IMR-90 (cell line): Measurements from ENCODE around the gene HMGA1. TPM values are rescaled to one million over a fixed set of nuclear protein-coding genes. Genes with fewer than 3 reads are reported as not detected.
A peak's percentile ranks its signal among the peaks of the same experiment; 100 is the strongest.

ENCODE experiments used
- ATAC-seq: fragments of 200-7000 bp; cut with Tn5 transposase; 2 replicates; pipeline ENCODE4 v1.9.1; 2020; ENCODE audit warnings: low read depth, mild to moderate bottlenecking, moderate library complexity
- BruUV-seq: library from RNA; stranded (reverse); fragments of 400-500 nt; replicated peaks from 2 replicates; lab custom pipeline; 2021; lab: Mats Ljungman, UMichigan
- CTCF ChIA-PET: fragments of 300-600 bp; formaldehyde crosslinking; extraction: SDS; loops from one replicate; lab custom pipeline; 2021; ENCODE audit warnings: antibody characterized with exemption; lab: Yijun Ruan, JAX
- POLR2A ChIA-PET: fragments of 300-600 bp; sonication (Branson Sonifier 250); formaldehyde crosslinking; loops from one replicate; lab custom pipeline; 2022; ENCODE audit warnings: antibody characterized with exemption; ENCODE audit not compliant: unreplicated experiment; lab: Charles Lee
- DNase-seq: peaks from one replicate; pipeline ENCODE4 v3.0.0; 2013
- H2AFZ ChIP-seq: replicated peaks from 2 replicates; pipeline ENCODE3; 2013; ENCODE audit warnings: low read length, mild to moderate bottlenecking; ENCODE audit not compliant: poor library complexity
- H2AK5ac ChIP-seq: 2 replicates; pipeline ENCODE4 v1.6.1; 2013; ENCODE audit warnings: low read depth, low read length, inconsistent platforms
- H2AK9ac ChIP-seq: replicated peaks from 2 replicates; pipeline ENCODE3; 2013; ENCODE audit warnings: mild to moderate bottlenecking, low read depth, low read length, moderate library complexity; ENCODE audit not compliant: poor library complexity
- H2BK120ac ChIP-seq: 2 replicates; pipeline ENCODE4 v1.6.1; 2013; ENCODE audit warnings: low read depth, low read length, inconsistent platforms
- H2BK15ac ChIP-seq: 3 replicates; pipeline ENCODE4 v1.6.1; 2013; ENCODE audit warnings: low read depth, low read length, inconsistent platforms
- H2BK20ac ChIP-seq: 2 replicates; pipeline ENCODE4 v1.6.1; 2013; ENCODE audit warnings: low read depth, mild to moderate bottlenecking, inconsistent platforms, low read length, moderate library complexity
- H2BK5ac ChIP-seq: 2 replicates; pipeline ENCODE4 v1.6.1; 2013; ENCODE audit warnings: mild to moderate bottlenecking, low read depth, low read length, inconsistent platforms; ENCODE audit not compliant: poor library complexity, severe bottlenecking
- H3K14ac ChIP-seq: replicated peaks from 2 replicates; pipeline ENCODE4 v1.6.1; 2013; ENCODE audit warnings: low read depth, low read length, inconsistent platforms
- H3K18ac ChIP-seq: 2 replicates; pipeline ENCODE4 v1.6.1; 2013; ENCODE audit warnings: low read depth, low read length, control low read depth
- H3K23ac ChIP-seq: 2 replicates; pipeline ENCODE4 v1.6.1; 2013; ENCODE audit warnings: low read depth, low read length, inconsistent platforms
- H3K27ac ChIP-seq: 2 replicates; pipeline ENCODE4 v1.5.1; 2013; ENCODE audit warnings: mild to moderate bottlenecking, control low read depth, low read length; ENCODE audit not compliant: insufficient read depth
- H3K27me3 ChIP-seq: 2 replicates; pipeline ENCODE4 v1.6.1; 2013; ENCODE audit warnings: low read length; ENCODE audit not compliant: control insufficient read depth, insufficient read depth
- H3K36me3 ChIP-seq: 2 replicates; pipeline ENCODE4 v1.6.1; 2013; ENCODE audit warnings: low read length, mixed read lengths; ENCODE audit not compliant: control insufficient read depth, insufficient read depth
- H3K4ac ChIP-seq: 2 replicates; pipeline ENCODE4 v1.6.1; 2013; ENCODE audit warnings: low read depth, low read length, inconsistent platforms
- H3K4me1 ChIP-seq: 2 replicates; pipeline ENCODE4 v1.6.1; 2013; ENCODE audit warnings: low read length, mixed read lengths; ENCODE audit not compliant: control insufficient read depth, insufficient read depth
- H3K4me2 ChIP-seq: 2 replicates; pipeline ENCODE4 v1.6.1; 2013; ENCODE audit warnings: low read depth, mild to moderate bottlenecking, control low read depth, low read length, moderate library complexity
- H3K4me3 ChIP-seq: 2 replicates; pipeline ENCODE4 v1.5.1; 2013; ENCODE audit warnings: low read depth, mild to moderate bottlenecking, control low read depth, low read length, moderate library complexity; ENCODE audit not compliant: insufficient read depth
- H3K56ac ChIP-seq: 2 replicates; pipeline ENCODE4 v1.6.1; 2013; ENCODE audit warnings: low read length, inconsistent platforms; ENCODE audit not compliant: insufficient read depth; ENCODE audit errors: extremely low read depth
- H3K79me1 ChIP-seq, 2 experiments: 2 replicates each; pipeline ENCODE4 v1.6.1; 2013; ENCODE audit warnings: low read length in 2 of 2, inconsistent platforms in 1 of 2, low read depth in 1 of 2
- H3K9ac ChIP-seq: 2 replicates; pipeline ENCODE4 v1.6.1; 2013; ENCODE audit warnings: low read depth, low read length, control low read depth
- H3K9me1 ChIP-seq: 2 replicates; pipeline ENCODE4 v1.6.1; 2013; ENCODE audit warnings: low read length, inconsistent platforms; ENCODE audit not compliant: insufficient read depth
- H3K9me3 ChIP-seq: 2 replicates; pipeline ENCODE4 v1.6.1; 2013; ENCODE audit warnings: low read length; ENCODE audit not compliant: control insufficient read depth, insufficient read depth
- H4K20me1 ChIP-seq: 2 replicates; pipeline ENCODE4 v1.6.1; 2013; ENCODE audit warnings: low read length, inconsistent platforms; ENCODE audit not compliant: insufficient read depth
- H4K5ac ChIP-seq: 2 replicates; pipeline ENCODE4 v1.6.1; 2013; ENCODE audit warnings: mild to moderate bottlenecking, low read depth, low read length, control low read depth
- H4K8ac ChIP-seq, 2 experiments: 2 replicates each; pipeline ENCODE4 v1.6.1; 2013; ENCODE audit warnings: low read depth in 2 of 2, low read length in 2 of 2, control low read depth in 1 of 2, inconsistent platforms in 1 of 2
- H4K91ac ChIP-seq: 2 replicates; pipeline ENCODE4 v1.6.1; 2013; ENCODE audit warnings: low read depth, low read length, inconsistent platforms; ENCODE audit not compliant: insufficient read depth
- BHLHE40 ChIP-seq: fragments of 150-350 bp; IDR thresholded peaks from 2 replicates; pipeline ENCODE4 v1.6.1; 2016; ENCODE audit warnings: mild to moderate bottlenecking, low read depth, low read length
- CEBPB ChIP-seq: IDR thresholded peaks from 2 replicates; pipeline ENCODE4 v1.6.1; 2012; ENCODE audit warnings: low read depth, low read length, improper control_type of control experiment
- CHD1 ChIP-seq: IDR thresholded peaks from 2 replicates; pipeline ENCODE4 v1.6.1; 2012; ENCODE audit warnings: low read depth, low read length, improper control_type of control experiment
- FOS ChIP-seq: fragments of 150-350 bp; IDR thresholded peaks from 2 replicates; pipeline ENCODE4 v1.6.1; 2016; ENCODE audit warnings: low read depth, low read length
- MAFK ChIP-seq: IDR thresholded peaks from 2 replicates; pipeline ENCODE4 v1.6.1; 2012; ENCODE audit warnings: low read depth, low read length, improper control_type of control experiment
- MAZ ChIP-seq: IDR thresholded peaks from 2 replicates; pipeline ENCODE4 v1.6.1; 2012; ENCODE audit warnings: low read depth, mild to moderate bottlenecking, low read length, improper control_type of control experiment, moderate library complexity, borderline replicate concordance
- MXI1 ChIP-seq: IDR thresholded peaks from 2 replicates; pipeline ENCODE4 v1.6.1; 2012; ENCODE audit warnings: low read depth, mild to moderate bottlenecking, low read length, moderate library complexity, borderline replicate concordance
- NFE2L2 ChIP-seq: fragments of 150-350 bp; IDR thresholded peaks from 2 replicates; pipeline ENCODE4 v1.6.1; 2016; ENCODE audit warnings: low read depth, mild to moderate bottlenecking, low read length
- POLR2A ChIP-seq: IDR thresholded peaks from 2 replicates; pipeline ENCODE4 v1.6.1; 2012; ENCODE audit warnings: mild to moderate bottlenecking, low read depth, low read length
- RAD21 ChIP-seq: IDR thresholded peaks from 2 replicates; pipeline ENCODE4 v1.6.1; 2012; ENCODE audit warnings: low read length, improper control_type of control experiment
- RCOR1 ChIP-seq: IDR thresholded peaks from 2 replicates; pipeline ENCODE4 v1.6.1; 2012; ENCODE audit warnings: mild to moderate bottlenecking, low read length, improper control_type of control experiment; ENCODE audit not compliant: insufficient replicate concordance
- RFX5 ChIP-seq: IDR thresholded peaks from 2 replicates; pipeline ENCODE4 v1.8.0; 2012; ENCODE audit warnings: low read depth, mild to moderate bottlenecking, low read length, moderate library complexity
- SMC3 ChIP-seq: fragments of 150-350 bp; IDR thresholded peaks from 2 replicates; pipeline ENCODE4 v1.6.1; 2016; ENCODE audit warnings: low read depth, mild to moderate bottlenecking, antibody characterized with exemption, low read length, moderate library complexity
- WGBS, 2 experiments: methylation state at CpG; one replicate each; pipeline versions ENCODE4 v1.1.5 to v1.1.7; 2013; ENCODE audit warnings: missing lambda C conversion rate in 2 of 2; ENCODE audit not compliant: insufficient read length in 1 of 2; ENCODE audit errors: extremely low coverage in 2 of 2; 5-methylcytosine and 5-hydroxymethylcytosine counted together
- dilution Hi-C: fragments of 300-500 bp; cut with HindIII; formaldehyde crosslinking; loops from one replicate; pipeline ENCODE4 v1.14.3; 2018; ENCODE audit warnings: low sequenced_read_pairs; ENCODE audit not compliant: unreplicated experiment
- in situ Hi-C: fragments of 300-500 bp; cut with MboI; formaldehyde crosslinking; loops from 3 replicates; pipeline ENCODE4 v1.14.3; 2019; ENCODE audit warnings: low sequenced_read_pairs, inconsistent platforms, mixed read lengths
- intact Hi-C: fragments of 100-400 bp; cut with micrococcal nuclease; formaldehyde crosslinking; loops from 2 replicates; pipeline ENCODE4 v1.10.0; 2022
- polyA plus RNA-seq, 3 experiments: library from polyadenylated mRNA; depleted of rRNA; stranded (reverse); fragments of >200 nt; gene quantifications; 2 replicates each; pipeline ENCODE4 v1.2.3, GENCODE V29; 2012; ENCODE audit warnings: low replicate concordance in 1 of 3
- total RNA-seq: library from RNA; depleted of rRNA; stranded (reverse); fragments of >200 nt; gene quantifications from 2 replicates; pipeline ENCODE4 v1.2.3, GENCODE V29; 2012
- TF ChIP-seq, protein P1 (sequence below): fragments of 150-350 bp; IDR thresholded peaks from 2 replicates; pipeline ENCODE4 v1.6.1; 2017; ENCODE audit warnings: mild to moderate bottlenecking, antibody characterized with exemption, low read length, low read depth
- TF ChIP-seq, protein P2 (sequence below): fragments of 150-350 bp; IDR thresholded peaks from 2 replicates; pipeline ENCODE4 v1.6.1; 2016; ENCODE audit warnings: low read depth, mild to moderate bottlenecking, low read length, moderate library complexity, borderline replicate concordance

The HMGA1 gene
- total and polyA plus RNA-seq, 2 of the 4 experiments (the other 2 are of a cell fraction) = 101 to 589 TPM

DNA sequence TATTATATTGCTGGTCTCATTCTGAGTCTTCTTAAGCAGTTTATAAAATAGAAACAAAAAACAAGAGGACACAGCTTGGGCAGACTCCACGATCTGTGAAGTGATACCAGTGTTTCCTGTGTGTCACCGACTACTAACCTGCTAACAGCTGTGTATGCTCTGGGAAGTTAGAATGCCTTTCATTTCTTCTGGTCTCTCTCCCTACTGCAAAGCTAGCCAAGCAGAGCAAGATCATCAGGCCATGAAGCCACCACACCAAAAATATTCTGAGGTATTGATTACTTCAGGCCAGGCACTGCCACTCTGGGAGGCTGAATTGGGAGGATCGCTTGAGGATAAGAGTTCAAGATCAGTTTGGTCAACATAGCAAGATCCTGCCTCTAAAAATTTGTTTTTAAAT is 59.0 kb downstream of the HMGA1 start:
- CTCF ChIA-PET = interaction anchor here (1.0 kb wide), 1 partner anchor 15 kb away, joined by 3 read pairs; no protein-coding TSS in a partner anchor
- H3K4me2 ChIP-seq = no peak overlapping the region
- no peak overlapping the region for H4K5ac ChIP-seq
- H2BK15ac ChIP-seq = no peak overlapping the region
- WGBS, 2 experiments = no CpG with 5 or more reads among the region's 3 CpGs
- H3K4me3 ChIP-seq = no peak overlapping the region
- ATAC-seq (peak; percentile 48), DNase-seq (peak; percentile 69)
- TF ChIP-seq MXI1 = no peak
- TF ChIP-seq RFX5 = no peak
- TF ChIP-seq, protein P1, sequence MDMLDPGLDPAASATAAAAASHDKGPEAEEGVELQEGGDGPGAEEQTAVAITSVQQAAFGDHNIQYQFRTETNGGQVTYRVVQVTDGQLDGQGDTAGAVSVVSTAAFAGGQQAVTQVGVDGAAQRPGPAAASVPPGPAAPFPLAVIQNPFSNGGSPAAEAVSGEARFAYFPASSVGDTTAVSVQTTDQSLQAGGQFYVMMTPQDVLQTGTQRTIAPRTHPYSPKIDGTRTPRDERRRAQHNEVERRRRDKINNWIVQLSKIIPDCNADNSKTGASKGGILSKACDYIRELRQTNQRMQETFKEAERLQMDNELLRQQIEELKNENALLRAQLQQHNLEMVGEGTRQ = no peak
- TF ChIP-seq, protein P2, sequence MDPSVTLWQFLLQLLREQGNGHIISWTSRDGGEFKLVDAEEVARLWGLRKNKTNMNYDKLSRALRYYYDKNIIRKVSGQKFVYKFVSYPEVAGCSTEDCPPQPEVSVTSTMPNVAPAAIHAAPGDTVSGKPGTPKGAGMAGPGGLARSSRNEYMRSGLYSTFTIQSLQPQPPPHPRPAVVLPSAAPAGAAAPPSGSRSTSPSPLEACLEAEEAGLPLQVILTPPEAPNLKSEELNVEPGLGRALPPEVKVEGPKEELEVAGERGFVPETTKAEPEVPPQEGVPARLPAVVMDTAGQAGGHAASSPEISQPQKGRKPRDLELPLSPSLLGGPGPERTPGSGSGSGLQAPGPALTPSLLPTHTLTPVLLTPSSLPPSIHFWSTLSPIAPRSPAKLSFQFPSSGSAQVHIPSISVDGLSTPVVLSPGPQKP = no peak
- no peak for TF ChIP-seq POLR2A
- TF ChIP-seq BHLHE40 = no peak
- TF ChIP-seq SMC3 = no peak
- TF ChIP-seq CEBPB = no peak
- TF ChIP-seq FOS = no peak
- no peak for TF ChIP-seq NFE2L2
- no peak for TF ChIP-seq RAD21
- TF ChIP-seq MAZ = no peak
- TF ChIP-seq RCOR1 = no peak
- no peak for TF ChIP-seq MAFK
- no peak for TF ChIP-seq CHD1
- no peak overlapping the region for H2BK5ac ChIP-seq
- peaks cover 19% of the 10 kb centered on the region for H4K20me1 ChIP-seq
- no peak overlapping the region for H4K91ac ChIP-seq
- H3K27me3 ChIP-seq = no peaks in the 10 kb centered on the region
- H3K4me1 ChIP-seq = peaks cover 2% of the 10 kb centered on the region; the same call in 1 of the 2 replicates
- H2BK20ac ChIP-seq = no peak overlapping the region
- H3K79me1 ChIP-seq = peaks cover 6 to 29% of the 10 kb centered on the region in 2 experiments; a peak in 3 of 4 replicates
- H2BK120ac ChIP-seq = no peak overlapping the region
- dilution Hi-C loops = no loop called here
- H3K14ac ChIP-seq = 0 out of 2 replicates have a peak overlapping the region, but pooled peaks have one; percentile 8
- H3K27ac ChIP-seq = no peak overlapping the region
- no peak overlapping the region for H2AK9ac ChIP-seq
- H3K36me3 ChIP-seq = peaks cover 16% of the 10 kb centered on the region
- H2AFZ ChIP-seq = no peak overlapping the region
- intact Hi-C loops = no loop called here
- POLR2A ChIA-PET = no interaction called here
- in situ Hi-C loops = no loop called here
- no peaks in the 10 kb centered on the region for H3K9me3 ChIP-seq
- H2AK5ac ChIP-seq = no peak overlapping the region
- peaks cover 8% of the 10 kb centered on the region; the same call in 1 of the 2 replicates for H3K9me1 ChIP-seq
- H3K18ac ChIP-seq = no peak overlapping the region
- no peak overlapping the region for H3K56ac ChIP-seq
- no peak overlapping the region for H4K8ac ChIP-seq
- BruUV-seq = no TSS peak
- no peak overlapping the region for H3K9ac ChIP-seq
- no peak overlapping the region for H3K23ac ChIP-seq
- H3K4ac ChIP-seq = no peak overlapping the region
